Activated effector memory CD4-positive, alpha-beta T cell treated with anti-CD3 and anti-CD28 coated beads, Interleukin-2, amount 50 U/mL, for 16 hours (primary cell): ENCODE results near the gene ATG4D.

Source experiments
- DNase-seq: peaks from one replicate; pipeline ENCODE4 v3.0.0-alpha.2; 2020

ATG4D gene

DNA sequence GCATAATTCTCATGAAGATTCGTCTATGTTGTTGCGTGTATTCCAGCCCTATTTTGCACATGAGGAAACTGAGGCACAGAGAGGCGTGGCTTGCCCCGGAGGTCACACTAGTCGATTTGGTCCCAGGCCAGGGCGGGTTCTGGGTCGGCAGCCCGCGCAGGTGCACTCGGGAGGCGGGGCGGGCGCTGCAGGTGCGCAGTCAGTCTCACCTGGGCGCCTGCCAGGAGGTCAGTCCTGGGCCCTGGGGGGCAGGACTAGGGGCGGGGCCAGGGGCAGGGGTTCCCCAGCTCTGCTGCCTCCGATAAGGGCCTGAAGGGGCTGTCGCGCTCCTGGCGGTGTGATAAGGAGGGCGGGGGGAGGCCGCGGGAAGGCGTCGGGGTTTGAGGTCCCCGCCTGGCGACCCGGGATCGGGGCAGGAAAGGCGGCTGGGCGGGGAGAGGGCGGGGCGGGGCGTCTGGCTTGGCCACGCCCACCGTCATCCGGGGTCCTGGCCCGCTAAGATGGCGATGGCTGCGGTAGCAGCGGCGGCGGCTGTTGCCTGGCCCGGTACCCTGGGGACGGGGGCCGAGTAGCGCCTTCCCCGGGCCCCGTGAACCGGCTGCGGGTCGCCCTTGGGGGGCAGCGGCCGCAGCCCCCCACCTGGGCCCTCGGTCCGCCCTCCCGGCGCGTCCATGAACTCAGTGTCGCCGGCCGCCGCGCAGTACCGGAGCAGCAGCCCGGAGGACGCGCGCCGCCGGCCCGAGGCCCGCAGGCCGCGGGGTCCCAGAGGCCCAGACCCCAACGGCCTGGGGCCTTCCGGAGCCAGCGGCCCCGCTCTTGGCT, at the start of gene ATG4D:
ATG4D (plus strand) TSS at position 485 of the 822 bp plus-strand sequence; CDS start at position 672, 187 bp downstream.
- DNase-seq, result peak; percentile 92

DNA sequence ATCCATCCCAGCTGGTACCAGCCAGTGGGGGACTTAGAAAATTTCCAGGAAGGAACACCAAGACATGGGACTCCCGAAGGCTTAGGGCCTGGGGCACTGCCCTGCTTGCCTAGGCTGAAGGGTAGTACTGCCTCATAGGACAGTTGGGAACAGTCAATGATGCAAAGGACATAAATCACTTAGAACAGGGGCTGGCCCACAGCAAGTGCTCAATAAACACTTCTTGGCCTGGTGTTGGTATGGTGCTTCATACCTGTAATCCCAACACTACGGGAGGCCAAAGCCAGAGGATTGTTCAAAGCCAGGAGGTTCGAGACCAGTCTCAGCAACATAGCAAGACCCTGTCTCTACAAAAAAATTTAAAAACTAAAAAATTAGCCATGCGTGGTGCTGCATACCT, 46.3 kb upstream of the ATG4D start:
- DNase-seq, result no peak

DNA sequence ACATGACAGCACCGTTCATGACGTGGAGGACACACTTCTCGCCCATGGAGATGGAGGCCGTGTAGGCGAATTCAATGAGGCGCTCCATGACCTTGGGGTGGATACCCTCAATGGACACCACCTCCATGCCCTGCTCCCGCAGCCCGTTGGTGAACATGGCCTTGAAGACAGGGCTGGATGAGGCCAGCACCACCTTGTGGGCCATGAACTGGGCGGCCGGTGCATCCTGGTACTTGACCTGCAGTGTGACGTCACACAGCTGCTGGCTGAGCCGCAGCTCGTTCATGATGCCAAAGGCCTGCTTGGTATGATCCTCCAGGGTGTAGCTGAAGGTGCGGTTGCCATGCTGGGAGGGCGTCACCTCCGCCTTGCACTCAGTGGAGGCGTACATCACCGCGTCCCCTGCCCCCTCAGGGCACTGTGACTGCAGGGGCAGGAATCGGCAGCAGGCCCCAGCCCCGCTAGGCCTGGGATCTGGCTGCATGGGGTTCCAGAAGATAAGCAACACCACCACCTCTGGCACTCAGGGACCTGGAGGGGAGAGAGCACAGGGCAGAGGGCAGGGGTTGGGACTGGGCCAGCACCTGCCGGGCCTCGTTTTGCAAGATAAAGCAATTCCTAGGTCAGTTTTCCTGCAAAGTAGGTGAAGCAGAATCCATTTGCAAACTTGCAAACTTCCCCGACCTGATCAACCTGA, 44.0 kb upstream of the ATG4D start:
- DNase-seq, result no peak

DNA sequence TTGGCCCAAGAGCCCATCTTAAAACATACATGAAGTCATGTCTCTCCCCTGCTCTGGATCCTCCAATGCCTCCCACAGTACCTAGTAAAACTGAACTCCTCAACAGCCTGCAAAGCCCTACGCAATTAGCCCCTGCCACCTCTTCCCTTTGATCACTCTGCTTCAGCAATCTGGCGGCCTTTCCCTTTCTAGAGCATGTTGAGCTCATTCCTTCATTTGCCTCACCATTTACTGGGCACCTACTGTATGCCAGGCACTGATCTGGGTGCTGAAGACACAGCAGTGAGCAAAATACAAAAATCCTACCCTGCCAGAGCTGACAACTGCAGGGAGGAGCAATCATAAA, 43.5 kb upstream of the ATG4D start:
- no peak for DNase-seq

DNA sequence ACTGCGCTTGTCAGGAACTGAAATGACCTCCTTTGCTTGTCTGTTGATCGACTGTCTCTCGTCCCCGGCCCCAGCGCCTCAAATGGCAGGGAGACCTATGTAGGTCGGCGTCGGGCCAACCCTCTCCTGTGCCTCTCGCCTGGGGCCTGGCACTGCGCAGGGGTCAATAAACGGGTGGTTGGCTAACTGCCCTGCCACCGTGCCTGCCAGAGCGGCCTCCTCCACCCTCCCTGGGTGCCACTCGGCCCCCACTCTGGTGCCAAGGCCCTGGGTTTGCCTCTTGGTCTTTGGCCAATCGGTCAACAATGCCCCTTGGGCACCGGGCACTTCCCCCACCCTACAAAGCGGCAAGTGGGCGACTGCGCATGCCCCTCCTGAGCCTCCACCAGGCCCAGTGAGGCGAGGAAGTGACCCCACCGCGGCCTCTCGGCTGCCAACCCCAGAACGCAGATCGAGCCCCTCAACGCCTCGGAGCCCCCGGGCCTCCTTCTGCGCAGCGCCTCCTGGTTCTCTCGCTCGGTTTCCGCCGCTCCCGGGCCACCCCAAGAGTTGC, 41.7 kb upstream of the ATG4D start:
- peak; percentile 81 for DNase-seq

DNA sequence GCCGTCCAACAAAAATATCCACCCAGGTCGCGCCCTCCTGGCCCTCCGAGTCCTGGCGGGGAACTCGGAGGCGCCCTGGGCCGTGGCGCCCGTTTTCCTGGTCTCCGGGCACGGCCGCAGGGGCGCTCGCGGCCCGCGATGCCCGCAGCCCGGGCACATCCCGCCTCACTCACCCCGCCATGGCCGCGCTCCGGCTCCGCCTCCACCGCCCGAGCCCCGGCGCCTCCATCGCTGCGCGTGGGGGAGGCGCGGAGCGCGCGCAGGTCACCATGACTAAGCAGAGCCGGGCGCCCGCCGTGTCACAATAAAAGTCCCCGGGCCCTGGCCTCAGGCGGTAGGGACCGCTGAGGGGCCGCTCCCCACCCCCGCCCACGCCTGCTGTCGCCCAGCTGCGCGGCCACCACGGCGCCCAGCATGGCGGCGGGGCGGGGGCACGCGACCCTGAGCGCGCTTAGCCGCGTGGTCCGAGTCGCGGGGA, 41.1 kb upstream of the ATG4D start:
- DNase-seq, result peak; percentile 96

DNA sequence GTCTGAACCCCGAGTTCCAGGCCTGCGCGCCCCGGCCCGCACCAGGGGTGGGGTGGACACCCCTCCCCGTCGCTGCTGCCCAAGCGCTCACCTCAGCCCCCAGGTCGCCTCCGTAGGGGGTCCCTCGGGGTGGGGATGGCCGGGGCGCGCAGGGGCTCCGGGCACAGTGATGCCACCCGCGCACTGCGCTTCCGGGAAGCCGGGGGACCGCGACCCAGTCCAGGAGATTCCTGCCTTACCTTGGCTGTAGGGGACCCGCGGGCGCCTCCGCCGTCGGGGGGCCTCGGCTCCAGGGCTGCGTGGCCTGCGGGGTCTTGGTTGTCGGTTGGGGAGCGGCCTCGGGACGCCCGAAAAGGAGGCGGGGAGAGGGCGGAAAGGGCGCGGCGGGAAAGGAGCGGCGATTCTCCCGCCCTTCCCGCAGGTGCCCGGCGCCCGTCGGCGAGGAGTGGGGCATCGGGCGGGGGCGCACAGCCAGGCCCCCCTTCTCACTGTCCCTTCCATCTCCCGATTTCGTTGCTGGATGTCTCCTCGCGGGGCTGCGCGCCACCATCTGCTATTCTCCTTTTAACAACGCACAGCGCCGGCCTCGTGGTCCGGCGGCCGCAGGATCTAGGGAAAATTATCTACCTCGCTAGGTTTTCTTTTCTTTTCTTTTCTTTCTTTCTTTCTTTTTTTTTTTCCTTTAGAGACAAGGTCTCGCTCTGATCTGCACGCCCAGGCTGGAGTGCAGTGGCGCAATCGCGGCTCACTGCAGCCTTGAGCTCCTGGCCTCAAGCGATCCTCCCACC, 40.5 kb upstream of the ATG4D start, which contains the start of gene KEAP1:
KEAP1 (minus strand) TSS at position 355 of the 788 bp plus-strand sequence. CDS start 3,323 bp downstream, outside the sequence.
- peak; percentile 82 for DNase-seq

DNA sequence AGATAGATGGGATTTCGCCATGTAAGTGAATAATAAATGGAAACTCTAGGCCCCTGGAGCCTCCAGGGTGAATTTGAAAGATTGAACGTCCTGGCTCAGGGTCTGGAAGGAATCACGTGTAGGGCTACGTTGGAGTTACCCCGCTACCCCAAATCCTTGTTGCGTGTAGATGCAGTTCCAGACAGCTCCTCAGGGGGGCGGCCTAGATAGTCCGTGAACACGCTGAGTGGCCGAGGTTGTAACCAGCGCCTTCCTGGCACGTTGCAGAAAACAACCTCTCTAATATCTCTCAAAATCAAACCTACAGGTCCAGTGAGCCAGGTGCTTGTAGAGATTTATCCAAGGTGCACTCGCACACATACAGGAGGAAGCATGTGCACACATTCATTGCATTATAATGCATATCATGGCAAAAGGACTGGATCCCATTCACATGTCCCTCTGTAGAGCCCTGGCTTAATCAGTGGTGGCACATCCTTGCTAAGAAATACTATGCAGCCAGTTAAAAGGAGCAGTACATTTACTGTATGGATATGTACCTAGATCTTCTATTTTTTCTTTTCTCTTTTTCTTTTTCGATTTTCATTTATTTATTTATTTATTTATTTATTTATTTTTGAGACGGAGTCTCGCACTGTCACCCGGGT, 38.0 kb upstream of the ATG4D start:
- peak; percentile 93 for DNase-seq

DNA sequence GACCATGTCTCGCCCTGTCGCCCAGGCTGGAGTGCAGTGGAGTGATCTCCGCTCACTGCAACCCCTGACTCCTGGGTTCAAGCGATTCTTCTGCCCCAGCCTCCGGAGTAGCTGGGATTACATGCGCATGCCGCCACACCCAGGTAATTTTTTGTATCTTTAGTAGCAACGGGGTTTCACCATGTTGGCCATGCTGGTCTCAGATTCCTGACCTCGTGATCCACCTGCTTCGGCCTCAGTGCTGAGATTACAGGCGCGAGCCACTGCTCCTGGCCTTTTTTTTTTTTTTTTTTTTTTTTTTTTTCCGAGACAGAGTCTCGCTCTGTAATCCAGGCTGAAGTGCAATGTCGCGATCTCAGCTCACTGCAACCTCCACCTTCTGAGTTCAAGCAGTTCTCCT, 35.7 kb upstream of the ATG4D start:
- DNase-seq, result no peak

DNA sequence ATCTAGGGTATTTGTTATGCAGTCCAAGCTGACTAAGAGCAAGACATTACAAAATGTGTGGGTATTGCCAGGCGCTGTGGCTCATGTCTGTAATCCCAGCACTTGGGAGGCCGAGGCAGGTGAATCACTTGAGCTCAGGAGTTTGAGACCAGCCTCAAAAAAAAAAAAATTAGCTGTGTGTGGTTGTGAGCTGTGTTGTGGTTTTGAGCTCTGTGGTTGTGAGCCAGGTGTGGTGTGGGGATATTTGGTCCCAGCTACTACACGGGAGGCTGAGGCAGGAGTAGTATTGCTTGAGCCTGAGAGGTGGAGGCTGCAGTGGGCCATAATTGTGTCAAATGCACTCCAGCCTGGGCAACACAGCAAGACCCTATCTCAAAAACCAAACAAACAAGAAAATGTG, 35.0 kb upstream of the ATG4D start:
- no peak for DNase-seq

DNA sequence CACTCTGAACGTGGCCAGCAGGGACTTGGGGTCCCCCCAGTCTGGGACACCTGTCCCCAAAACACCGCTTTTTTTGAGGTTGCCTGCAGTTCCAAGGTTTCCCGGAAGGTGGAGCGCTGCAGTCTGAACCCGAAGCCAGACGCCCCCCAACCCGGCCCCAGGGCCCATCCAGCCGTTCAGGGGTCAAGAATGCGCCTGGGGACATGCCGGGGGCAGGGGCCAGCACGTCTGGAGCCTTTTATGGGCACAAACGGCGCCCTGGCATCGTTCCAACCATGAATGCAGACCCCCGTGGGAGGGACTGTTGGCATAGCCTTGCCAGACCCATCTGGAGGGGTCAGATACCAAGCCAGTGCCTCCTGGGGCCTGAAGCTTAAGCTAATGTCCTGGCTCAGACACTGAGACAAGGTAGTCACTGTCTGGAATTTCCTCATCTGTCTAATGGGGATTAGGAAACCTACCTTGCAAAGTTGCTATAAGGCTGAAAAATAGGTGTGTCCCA, 33.4 kb upstream of the ATG4D start:
- DNase-seq, result peak; percentile 85

DNA sequence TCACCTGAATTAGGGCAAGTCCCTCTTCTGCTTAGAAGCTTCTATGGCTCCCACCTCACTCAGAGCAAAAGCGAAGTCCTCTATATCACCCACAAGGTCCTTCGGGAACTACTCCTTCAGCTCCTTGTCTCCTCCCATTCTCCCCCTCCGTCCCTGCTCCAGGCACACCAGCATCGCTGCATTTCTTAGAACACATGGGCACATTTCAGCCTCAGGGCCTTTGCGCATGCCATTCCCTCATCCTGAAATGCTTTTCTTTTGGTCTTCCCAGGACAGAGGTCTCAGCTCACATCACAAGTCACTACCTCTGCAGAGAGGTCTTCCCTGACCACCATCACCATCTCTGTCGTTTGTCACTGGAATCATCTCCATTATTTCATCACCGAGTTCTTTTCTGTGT, 30.5 kb upstream of the ATG4D start:
- DNase-seq, result no peak

DNA sequence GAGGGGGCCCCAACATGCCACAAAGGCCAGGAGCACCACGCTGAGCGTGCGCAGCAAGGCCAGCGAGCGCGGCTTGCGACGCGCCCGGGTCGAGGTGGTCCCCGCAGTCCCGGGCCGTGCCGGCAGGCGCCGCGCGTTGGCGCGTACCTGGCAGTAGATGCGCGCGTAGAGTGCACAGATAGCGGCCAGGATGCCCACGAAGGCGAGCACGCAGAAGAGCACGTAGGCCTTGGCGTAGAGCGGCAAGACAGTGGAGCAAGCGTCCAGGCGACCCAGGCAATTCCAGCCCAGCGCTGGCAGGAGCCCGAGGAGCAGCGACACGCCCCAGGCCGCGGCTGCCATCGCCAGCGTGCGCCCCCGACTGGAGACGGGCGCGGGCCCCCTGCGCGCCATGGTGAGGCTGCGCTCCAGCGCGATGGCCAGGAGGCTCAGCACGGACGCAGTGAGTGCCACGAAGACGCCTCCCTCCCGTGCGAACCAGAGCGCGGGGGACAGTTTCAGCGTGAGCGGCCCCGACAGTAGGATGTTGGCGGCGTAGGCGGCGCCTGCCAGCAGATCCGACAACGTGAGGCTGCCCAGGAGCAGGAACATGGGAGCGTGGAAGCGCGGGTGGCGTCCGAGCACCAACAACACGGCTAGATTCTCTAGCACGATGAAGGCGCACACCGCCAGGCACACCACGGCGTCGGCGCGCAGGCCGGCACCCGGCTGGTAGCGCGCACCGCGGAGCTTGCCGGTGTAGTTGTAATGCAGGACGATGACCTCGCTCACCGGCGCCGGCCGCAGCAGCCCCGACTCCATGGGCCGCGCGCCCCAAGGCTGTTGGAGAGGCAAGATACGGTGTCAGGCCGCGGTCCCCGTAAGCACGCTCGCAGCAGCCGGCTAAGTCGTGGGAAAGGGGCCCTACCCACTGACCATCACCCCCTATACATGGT, 29.2 kb upstream of the ATG4D start:
- DNase-seq, result peak; percentile 74

DNA sequence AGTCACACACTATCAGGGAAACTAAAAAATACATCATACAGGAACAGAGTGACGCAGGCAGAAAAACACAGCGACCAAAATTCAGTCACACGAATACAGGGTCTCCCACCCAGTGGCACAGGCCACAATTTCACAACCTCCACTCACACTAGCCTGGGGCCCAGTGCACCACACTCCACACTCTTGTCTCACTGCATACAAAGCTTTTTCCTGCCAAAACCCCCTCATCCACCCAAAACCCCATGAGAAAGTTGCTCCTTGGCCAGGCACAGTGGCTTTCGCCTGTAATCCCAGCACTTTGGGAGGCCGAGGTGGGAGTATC, 27.7 kb upstream of the ATG4D start:
- DNase-seq, result no peak

DNA sequence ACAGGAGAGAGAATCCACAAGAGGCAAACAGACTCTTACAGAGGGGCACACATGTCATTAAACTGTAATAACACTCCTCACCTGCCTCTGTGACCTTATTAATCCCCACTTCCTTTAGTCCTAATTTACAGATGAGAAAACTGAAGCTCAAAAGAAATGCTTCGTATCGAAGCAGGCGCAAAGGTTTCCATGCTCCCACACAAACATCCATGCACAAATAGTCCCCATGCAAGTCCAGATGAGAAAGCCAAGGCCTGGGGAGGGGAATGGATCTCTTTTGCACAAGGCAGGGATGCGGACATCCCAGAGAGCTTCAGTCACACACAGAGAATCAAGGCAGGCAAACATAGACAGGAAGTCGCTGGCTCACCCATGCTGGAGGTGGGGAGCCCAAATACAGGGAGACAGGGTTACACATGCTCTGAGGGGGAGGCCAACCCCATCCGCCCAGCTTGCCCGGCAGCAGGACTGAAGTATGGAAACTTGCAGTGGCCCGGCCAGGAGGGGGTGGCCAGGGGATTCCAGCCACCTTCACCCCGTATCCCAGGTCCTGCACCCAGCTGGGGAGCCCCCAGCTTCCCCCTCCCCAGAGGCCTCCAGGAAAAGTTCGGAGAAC, 26.9 kb upstream of the ATG4D start:
- DNase-seq, result no peak

DNA sequence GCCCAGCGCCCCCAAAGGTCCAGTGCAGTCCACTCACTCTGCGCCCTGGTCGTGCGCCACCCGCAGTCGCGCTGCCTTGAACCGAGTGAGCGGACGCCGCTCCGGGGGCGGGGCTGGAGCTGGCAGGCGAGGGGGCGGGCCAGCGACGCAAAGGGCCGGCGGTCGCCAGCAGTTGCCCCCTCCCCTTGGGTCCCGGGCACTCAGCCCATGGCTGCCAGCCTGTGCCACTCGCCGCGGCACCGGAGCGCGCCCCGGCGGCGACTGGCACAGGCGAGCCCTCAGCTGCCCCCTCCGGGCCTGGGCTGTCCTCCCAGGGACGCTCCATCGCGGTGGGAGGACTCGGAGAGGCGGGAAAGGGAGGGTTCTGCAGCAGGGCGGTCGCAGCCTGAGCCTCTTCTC, 26.3 kb upstream of the ATG4D start, which contains the start of gene S1PR5:
S1PR5 (minus strand) TSS at position 87 of the 399 bp plus-strand sequence. CDS start 2,436 bp downstream, outside the sequence.
- peak; percentile 66 for DNase-seq

DNA sequence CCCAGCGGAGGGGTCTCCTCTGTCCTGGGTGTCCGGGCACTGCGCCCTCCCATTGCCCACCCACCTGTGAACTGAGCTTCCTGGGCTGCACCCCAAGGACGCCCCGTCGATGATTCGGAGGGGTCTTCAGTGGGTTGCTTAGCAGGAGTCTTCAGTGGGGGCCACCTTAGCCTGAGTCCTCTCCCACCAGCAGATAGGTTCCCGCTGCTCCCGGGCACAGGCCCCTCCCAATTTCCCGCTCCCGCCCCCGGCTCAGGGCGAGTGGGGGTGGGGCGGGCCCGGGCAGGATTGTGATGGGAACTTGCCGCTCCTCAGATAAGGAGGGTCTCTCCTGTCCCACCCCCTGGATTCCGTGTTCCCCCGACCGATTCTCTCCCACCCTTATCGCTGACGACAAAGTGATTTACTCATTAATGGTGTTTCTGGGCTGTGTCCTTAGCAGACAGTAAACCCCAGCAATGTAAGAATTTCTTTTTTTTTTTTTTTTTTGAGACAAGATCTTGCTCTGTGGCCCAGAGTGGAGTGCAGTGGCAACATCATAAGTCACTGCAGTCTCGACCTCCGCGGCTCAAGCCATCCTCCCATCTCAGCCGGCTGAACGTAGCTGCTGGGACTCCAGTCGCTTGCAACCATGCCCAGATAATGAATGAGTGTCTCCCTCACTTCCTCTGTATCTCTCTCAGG, 25.8 kb upstream of the ATG4D start:
- no peak for DNase-seq

DNA sequence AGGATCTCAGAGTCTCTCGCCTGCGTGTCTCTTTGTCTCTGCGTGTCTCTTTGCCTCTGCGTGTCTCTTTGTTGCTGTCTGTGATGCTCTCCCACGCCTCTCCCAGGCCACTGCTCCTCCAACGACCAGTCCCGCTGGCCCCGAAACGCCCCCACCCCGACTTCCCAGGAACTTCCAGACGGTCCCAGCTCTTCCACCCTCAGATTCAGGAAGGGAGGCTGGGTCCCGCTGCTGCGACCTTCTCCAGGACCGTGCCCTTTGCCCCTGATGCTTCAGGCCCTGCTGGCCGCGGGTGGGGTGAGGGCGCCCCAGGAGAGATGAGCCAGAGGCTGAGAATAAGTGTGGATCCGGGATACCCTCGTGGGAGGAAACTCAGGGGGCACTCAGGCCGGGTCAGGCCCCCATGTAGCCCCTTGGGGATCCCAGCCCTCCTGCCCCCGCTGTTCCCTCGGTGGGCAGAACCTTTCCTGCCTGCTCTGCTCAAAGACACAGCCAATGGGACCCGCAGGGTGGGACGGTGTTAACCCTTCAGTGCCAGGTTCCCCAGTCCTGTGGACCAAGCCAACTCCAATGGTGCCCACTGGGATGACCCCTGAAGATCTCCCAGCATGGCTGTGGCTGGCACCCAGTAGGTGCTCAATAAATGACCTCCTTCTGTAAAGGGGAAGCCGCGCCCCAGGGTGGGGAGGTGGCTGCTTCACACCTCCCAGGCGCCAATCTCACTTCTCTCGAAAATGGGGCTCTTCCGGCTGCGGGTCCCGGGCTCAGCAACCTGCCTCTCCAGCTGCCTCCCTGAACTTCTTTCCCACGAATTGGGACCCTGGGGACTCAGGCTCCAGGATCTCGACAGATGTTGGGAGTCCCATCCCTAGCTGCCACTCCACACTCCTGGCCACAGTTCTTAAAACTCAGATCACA, 25.0 kb upstream of the ATG4D start:
- DNase-seq, result no peak

DNA sequence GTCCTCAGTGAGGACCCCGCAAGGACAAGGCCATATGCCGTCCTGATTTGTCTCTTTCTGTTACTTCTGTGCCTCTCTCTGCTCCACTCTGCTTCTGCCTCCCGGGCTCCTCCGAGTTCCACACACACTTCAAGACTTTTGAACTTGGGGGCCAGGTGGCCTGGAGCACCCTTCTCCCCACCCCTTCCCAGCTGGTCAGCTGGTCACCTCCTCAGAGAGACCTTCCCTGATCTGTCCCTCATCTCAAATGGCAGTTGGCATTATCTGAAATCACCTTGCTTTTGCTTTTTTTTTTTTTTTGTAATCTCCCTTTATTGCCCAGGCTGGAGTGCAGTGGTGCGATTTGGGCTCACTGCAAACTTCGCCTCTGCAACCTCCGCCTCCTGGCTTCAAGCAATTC, 24.3 kb upstream of the ATG4D start:
- no peak for DNase-seq
